T-helper 1 cell (primary cell): ENCODE data around the gene EVI5.
A peak's percentile ranks its signal among the peaks of the same experiment; 100 is the strongest.
"Not testable (repeated sequence)": the region's sequence is repeated elsewhere in the genome, so short reads cannot be mapped to it uniquely, and the experiment has no call there.

Experiments
- DNase-seq, 5 donors: peaks; one replicate each; pipeline ENCODE4 v3.0.0-alpha.2; 2012 to 2020

The EVI5 gene

DNA sequence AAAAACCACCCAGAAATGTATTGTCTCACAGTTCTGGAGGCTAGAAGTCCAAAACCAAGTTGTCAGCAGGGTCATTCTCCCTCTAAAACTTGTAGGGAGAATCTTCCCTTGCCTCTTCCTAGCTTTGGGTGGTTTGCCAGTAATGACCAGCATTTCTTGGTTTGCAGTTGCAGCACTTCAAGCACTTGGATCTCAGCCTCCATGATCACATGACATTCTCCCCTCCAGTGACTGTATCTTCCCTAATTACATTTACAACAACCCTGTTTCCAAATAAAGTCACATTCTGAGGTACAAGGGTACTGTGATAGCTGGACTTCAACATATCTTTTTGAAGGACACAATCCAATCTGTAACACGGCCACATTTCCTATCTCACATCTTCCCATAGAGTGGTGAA, 37.2 kb downstream of the EVI5 start:
- no peak for DNase-seq

DNA sequence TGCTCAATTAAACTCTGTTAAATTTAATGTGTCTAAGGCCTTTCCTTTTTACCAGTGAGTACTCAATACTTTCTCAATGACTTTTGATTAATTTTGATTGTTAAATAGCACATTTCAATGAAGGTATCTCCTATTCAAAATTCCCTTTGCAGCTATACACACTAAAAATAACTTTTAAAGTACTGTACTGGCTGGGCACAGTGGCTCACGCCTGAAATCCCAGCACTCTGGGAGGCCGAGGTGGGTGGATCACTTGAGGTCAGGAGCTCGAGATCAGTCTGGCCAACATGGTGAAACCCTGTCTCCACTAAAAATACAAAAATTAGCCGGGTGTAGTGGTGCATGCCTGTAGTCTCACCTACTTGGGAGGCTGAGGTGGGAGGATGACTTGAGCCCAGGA, 38.7 kb downstream of the EVI5 start:
- DNase-seq, result not testable (repeated sequence)

DNA sequence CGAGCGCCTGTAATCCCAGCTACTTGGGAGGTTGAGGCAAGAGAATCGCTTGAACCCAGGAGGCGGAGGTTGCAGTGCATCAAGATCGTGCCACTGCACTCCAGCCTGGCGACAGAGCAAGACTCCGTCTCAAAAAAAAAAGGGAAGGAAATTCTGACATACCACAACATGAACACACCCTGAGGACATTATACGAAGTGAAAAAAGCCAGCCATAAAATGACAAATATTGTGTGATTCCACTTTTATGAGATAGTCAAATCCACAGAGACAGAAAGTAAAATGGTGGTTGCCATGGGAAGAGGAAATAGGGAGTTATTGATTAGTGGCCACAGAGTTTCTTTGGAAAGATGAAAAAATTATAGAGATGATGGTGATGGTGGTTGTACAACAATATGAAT, 41.7 kb downstream of the EVI5 start:
- no peak for DNase-seq

DNA sequence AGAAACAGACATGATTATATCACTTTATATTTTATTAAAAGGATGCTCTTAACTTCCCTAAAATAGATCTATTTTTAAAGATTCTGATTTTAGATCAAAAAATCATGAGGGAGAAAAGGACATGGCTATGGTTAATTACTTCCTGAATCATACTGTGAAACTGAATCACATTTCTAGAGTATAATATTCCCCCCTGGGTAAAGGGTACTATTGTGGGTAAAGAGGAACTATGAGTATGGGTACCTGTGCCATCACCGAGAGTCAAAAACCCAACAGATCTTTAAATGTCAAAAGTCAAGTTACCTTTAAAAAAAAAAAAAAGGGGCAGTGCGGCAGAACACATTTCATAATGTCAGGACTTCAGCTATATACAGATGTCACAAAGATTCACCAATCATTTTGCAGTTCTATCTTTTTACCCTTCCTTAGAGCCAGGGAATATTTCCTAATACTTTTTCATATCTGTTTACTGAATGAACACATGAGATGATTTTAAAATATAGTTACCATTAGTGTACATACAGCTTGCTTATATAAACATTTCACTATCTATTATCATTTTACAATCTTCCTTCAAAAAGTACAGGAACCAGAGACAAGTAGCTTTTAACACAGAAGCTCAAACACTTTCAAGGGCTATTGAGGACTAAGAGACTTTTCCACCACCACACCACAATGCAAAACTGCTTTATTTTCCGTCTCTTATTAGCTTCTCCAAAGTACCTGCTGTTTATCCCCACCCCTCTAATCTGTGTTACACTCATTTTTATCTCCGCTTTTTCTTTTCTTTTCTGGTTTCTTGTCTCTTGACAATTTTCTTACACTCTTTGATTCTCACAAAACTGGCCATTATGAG, 45.0 kb downstream of the EVI5 start:
- DNase-seq, result no peak

DNA sequence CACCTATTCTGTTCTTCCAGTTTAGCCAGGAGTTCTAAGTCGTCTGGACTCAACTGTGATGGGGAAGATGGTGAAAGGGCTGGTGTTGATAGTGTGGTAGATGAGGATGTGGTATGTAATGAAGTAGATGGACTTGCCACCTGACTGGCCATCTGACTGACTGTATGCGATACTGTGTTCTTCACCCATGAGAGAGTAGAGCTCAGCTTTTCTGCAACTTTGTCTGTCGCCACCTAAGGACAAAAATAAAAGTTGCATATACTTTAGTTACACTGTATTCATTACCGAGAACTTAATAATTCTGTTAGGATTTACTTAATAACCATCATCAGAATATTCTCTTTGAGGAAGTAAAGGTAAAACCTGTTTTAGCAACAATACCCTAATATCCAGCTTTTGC, 48.5 kb downstream of the EVI5 start:
- DNase-seq, result no peak

DNA sequence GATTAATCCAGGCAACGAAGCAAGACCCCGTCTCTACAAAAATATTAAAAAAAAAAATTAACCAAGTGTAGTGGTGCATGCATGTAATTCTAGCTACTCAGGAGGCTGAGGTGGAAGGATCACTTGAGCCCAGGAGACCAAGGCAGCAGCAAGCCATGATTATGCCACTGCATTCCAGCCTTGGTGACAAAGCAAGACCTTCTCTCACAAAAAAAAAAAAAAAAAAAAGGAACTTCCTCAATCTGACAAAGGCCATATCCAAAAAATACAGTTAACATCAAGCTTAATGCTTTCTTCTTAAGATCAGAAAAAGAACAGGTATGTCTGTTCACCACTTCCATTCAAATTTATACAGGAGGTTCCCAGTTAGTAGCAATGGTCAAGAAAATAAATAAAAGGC, 54.4 kb downstream of the EVI5 start:
- DNase-seq, result no peak

DNA sequence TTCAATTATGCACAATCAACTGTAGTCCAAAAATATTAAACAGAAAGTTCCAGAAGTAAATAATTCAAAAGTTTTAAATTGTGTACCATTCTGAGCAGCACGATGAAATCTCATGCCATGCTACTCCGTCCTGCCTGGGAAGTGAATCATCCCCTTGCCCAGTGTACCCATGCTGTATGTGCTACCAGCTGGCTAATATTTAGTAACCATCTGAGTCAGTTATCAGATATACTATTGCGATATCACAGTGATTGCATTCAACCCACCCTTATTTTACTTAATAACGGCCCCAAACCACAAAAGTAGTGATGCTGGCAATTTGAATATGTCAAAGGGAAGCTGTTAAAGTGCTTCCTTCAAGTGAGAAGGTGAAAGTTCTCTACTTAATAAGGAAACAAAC, 56.2 kb downstream of the EVI5 start:
- no peak for DNase-seq

DNA sequence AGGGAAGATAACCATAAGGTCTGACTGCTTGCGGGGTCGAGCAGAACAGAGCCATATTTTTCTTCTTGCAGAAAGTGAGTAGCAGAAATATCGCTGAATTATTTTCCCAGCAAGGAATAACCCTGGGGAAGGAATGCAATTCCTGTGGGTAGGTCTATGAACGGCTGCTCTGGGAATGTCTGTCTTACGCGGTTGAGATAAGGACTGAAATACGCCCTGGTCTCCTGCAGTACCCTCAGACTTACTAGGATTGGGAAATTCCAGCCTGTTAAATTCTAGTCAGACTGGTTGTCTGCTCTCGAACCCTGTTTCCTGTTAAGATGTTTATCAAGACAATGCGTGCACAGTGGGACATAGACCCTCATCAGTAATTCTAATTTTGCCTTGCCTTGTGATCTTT, 61.2 kb downstream of the EVI5 start:
- not testable (repeated sequence) for DNase-seq

DNA sequence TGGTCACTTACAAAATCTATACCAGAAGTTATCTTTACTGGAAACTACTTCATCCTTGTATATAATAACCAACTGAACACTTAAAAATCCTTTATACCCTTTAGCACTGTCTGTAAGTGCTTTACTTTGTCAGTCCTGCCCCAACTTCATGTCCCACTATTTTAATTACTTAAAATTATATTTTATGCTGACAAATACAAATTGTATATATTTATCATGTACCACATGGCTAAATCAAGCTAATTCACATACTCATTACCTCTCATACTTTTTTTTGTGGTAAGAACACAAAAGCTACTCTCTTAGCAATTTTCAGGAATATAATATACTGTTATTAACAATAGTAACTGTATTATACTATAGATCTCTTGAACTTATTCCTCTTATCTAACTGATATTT, 63.0 kb downstream of the EVI5 start:
- DNase-seq, result no peak

DNA sequence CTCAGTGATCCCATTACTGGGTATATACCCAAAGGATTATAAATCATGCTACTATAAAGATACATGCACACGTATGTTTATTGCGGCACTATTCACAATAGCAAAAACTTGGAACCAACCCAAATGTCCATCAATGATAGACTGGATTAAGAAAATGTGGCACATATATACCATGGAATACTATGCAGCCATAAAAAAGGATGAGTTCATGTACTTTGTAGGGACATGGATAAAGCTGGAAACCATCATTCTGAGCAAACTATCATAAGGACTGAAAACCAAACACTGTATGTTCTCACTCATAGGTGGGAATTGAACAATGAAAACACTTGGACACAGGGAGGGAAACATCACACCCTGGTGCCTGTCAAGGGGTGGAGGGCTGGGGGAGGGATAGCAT, 63.8 kb downstream of the EVI5 start:
- DNase-seq, result not testable (repeated sequence)

DNA sequence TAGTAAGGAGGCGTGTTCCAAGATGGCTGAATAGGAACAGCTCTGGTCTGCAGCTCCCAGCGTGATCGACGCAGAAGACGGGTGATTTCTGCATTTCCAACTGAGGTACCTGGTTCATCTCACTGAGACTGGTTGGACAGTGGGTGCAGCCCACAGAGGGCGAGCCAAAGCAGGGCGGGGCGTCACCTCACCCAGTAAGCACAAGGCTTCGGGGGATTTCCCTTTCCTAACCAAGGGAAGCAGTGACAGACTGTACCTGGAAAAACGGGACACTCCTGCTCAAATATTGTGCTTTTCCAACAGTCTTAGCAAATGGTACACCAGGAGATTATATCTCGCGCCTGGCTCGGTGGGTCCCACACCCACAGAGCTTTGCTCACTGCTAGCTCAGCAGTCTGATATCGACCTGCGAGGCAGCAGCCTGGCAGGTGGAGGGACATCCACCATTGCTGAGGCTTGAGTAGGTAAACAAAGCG, 69.4 kb downstream of the EVI5 start:
- DNase-seq, result not testable (repeated sequence)

DNA sequence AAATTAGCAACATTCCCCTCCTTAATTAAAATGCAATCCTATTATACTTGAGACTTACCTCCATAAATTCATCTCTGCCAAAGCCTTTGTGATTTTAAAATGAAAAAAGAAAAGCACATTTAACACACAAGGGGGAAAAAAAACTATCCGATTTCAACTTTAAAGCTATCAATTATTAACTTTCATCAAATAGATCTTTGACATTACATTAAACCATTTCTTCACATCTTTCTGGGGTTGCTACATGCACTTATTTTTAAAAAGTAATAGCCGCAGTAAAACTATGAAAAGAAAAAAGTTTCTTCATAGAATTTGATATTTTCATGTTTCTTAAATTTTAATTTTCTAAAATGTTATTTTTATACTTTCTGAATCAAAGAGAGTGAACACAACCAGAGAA, 71.0 kb downstream of the EVI5 start:
- DNase-seq, result no peak

DNA sequence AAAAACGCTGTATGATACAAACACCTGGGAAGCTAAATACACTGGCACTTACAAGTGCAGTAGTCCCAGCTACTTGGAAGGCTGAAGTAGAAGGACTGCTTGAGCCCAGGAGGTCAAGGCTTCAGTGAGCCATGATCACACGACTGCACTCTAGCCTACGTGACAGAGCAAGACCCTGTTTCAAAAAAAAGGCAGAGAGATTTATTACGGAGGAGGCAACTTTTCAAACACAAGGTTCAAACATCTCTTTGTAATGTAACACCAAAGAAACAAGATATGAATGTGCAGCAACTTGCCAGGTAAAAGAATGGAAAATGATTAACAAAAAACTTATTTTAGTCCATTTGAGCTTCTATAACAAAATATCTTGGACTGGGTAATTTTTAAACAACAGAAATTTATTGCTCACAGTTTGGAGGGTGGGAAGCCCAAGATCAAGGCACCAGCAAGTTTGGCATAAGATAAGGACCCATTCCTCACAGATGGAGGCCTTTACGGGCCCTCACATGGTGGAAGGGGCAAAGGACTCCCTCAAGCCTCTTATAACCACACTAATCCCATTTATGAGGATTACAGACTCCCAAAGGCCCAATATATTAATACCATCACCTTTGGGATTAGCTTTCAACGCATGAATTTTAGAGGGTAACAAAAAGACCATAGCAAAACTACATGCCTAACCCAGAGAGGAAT, 73.3 kb downstream of the EVI5 start:
- DNase-seq, result no peak

DNA sequence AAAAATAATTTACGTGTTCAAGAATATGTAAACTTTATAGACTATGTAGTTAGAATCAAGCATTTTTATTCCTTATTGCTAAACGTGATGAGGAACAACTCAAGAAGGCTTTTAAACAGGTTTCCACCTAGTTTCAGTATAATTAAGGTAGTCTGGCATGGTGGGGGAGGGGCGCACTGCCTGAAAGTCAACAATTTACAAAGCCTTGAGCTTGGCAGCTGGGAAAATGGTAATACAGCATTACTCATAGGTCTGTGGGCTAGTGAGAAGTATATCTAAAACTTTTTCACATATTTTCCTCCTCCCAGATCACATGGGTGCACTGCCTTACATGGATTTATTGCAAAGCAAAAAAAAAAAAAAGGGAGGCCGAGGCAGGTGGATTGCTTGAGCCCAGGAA, 75.2 kb downstream of the EVI5 start:
- no peak for DNase-seq

DNA sequence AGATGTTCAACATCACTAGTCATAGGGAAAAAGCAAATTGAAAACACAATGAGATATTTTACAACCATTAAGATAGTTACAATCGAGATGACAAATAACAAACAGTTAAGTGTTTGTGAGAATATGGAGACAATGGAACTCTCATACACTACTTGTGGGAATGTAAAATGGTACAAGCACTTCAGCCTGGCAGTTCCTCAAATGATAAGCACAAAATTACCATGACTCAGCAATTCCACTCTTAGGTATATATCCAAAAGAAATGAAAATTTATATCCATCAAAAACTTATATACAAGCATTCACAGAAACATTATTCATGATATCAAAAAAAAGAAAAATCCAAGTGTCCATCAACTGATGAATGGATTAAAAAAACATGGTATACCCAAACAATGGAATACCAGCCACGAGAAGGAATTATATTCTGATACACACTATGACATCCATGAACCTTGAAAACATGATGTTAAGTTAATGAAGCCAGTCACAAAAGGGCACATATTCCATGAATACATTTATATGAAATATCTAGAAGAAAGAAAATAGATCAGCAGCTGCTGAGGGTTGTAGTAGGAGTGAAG, 76.4 kb downstream of the EVI5 start:
- DNase-seq, result no peak

DNA sequence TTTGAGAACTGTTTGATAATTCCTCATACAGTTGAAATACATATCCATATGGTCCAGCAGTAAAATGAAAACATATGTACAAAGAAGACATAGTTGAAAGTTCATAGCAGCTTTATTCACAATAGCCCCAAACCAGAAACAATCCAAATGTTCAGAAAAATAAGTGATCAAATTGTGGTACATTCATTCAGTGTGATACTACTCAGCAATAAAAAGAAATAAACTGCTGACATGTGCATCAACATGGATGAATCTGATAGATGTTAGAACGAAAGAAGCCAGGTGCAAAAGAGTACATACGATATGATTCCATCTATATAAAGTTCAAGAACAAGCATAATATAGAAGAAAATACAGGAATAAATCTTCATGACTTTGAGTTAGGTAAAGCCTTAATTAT, 77.2 kb downstream of the EVI5 start:
- DNase-seq, result no peak

DNA sequence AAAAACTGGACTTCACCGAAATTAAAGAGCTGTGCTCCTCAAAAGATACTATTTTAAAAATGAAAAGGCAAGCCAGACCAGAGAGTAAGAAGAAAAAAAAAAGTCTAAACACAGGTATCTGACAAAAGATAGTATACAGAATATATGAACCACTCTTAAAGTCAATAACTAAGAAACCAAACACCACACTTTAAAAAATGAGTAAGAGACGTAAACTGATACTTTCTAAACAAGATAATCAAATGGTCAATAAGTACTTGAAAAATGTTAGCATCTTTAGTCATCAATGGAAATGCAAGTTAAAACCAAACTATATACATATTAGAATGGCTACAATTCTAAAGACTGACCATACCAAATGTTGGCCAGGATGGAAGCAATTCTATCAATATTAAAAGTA, 77.6 kb downstream of the EVI5 start:
- no peak for DNase-seq

DNA sequence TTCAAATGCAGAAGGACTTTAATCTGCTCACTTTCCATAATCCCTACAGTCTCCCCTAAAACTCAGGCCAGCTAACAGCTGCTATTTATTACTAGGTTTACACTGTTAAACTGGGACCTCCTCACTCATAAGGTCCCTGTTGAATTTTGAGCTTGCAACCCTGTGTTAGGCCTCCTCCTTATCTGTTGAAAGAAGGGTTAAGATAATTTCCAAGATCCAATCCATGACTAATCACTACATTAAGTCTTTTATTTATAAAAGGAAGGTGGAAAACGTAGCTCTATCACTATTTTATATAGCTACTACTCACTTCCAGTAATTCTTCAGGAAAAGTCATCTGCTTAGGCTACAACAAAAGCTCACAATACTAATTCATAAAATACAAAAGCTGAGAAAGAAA, 79.5 kb downstream of the EVI5 start:
- DNase-seq, result no peak

DNA sequence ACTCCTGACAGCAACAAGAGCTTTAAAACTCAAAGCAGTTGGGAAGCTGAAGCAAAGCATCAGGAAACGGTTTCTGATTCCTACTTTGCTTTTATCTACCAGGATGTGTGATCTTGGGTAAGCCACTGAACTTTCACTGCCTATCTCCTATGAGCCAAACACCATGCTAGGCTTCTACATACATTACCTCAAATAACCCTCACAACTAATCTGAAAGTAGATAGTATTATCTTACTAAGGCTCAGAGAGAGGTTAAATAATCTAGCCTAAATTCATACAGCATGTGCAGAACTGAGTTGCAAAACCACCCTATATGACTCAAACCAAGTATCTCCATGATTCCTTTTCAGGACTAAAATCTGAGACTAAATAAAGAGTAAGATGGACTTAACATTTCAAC, 83.8 kb downstream of the EVI5 start:
- DNase-seq, result no peak

DNA sequence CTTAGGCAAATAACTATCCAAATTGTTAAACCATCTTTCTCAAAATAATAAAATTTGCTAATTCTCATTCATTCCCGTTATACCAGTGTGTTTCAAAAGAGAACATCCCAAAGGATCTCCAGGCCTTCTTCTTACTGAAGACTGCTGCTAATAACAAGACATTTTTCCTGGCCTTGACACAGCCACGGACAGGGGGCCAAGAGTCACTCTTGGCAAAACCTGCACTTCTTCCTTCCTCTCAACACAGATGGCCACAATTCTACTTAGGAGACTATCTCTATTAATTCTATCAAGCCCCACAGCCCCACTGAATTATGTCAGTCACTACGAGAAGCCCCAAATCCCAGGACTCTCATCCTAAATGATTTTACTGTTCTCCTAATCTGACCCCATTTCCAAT, 86.0 kb downstream of the EVI5 start:
- no peak for DNase-seq

DNA sequence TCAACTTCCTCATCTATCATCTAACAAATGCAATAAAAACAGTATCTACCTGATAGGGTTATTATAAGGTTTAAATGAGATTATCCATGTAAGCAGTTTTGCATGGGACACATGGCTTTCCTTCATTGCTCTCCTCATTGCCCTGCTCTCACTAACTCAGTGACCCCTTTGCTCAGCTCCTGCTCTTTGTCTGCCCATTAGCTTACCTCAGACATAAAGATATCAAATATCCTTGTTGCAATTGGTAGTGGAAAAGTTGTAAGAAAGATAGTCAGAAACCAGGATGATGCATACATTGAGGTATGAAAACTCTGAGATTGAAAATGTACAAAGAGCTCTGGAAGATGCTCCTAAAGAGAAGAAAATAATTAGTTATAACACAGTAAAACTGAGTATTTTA, 89.8 kb downstream of the EVI5 start:
- no peak for DNase-seq

DNA sequence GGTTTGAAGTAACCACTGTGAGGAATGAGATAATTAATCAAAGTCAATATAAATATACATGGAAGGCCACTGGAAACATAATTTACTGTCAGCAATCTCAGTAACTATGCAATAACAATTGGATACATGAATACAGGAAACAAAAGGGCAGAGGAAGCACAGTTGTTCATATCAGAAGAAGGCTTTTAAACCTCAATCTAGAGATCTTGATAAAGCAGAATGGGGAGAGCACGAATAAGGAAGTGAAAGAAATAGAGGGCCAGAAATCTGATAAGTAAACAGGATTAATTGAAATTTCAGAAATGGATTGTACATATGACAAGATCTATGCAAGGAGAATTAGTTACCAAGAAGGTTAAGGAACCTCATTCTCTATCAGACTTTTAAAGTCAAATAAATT, 93.0 kb downstream of the EVI5 start:
- peak in 1 of 5 donors; percentile 8 for DNase-seq

DNA sequence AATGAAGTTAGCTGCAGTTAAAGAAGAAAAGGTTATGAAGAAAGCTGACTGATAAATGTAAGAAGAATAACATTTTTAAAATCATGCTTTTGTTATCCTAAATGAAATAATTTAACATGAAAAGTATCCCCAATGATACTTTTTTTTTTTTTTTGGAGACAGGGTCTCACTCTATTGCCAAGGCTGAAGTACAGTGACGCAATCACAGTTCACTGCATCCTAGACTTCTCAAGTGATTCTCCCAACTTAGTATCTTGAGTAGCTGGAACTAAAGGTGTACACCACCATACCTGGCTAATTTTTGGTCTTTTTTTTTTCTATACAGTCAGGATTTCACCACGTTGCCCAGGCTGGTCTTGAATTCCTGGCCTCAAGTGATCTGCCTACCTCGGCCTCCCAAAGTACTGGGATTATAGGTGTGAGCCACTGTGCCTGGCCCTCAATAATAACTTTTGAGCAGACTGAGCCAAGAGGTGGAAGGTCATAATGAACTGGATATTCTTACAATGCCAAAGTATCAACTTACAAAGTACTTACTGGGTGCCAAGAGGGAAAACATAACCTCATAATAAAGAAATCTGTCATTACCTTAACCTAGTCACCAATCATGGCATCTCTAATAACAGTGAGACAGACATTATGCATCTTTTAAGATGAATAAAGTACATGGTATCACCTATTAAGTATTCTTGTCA, 94.5 kb downstream of the EVI5 start:
- DNase-seq, result no peak
